ENCODE measurements around the gene JPH4.

GRCh38 chr14:23529016-23529415 is 49.6 kb downstream of the JPH4 start:
- TF ChIP-seq EZH2phosphoT487 (IDR thresholded peaks at IDR 0.05) = no peak
- TF ChIP-seq, protein P1, sequence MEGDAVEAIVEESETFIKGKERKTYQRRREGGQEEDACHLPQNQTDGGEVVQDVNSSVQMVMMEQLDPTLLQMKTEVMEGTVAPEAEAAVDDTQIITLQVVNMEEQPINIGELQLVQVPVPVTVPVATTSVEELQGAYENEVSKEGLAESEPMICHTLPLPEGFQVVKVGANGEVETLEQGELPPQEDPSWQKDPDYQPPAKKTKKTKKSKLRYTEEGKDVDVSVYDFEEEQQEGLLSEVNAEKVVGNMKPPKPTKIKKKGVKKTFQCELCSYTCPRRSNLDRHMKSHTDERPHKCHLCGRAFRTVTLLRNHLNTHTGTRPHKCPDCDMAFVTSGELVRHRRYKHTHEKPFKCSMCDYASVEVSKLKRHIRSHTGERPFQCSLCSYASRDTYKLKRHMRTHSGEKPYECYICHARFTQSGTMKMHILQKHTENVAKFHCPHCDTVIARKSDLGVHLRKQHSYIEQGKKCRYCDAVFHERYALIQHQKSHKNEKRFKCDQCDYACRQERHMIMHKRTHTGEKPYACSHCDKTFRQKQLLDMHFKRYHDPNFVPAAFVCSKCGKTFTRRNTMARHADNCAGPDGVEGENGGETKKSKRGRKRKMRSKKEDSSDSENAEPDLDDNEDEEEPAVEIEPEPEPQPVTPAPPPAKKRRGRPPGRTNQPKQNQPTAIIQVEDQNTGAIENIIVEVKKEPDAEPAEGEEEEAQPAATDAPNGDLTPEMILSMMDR (IDR thresholded peaks at IDR 0.05) = no peak
